HG03025 (cell line): ENCODE measurements around the gene CDC42EP3.

Experiments
- ATAC-seq: cut with Tn5 transposase; IDR thresholded peaks from one replicate; pipeline ENCODE4 v1.9.1; 2021; ENCODE audit warnings: mild to moderate bottlenecking, moderate library complexity; ENCODE audit not compliant: unreplicated experiment, low FRiP score

Gene CDC42EP3

DNA sequence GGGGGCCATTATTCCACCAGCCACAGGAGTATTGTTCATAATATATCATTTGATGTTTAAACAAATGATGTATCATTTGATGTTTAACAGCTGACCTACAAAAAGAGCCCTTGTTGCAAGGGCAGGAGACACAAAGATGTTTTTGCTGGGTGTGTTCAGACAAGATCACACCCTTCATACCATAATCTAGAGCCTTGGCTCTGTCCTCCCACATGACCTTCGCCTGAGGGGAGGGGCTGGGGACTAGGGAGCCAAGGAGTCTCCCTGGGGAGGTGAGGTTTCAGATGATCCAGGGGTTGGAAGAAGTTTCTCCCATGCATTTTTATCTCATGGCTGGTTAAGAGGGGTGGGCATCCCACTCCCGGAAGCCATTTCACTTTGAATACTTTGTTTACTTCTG is 33.5 kb downstream of the CDC42EP3 start:
- ATAC-seq: no peak

DNA sequence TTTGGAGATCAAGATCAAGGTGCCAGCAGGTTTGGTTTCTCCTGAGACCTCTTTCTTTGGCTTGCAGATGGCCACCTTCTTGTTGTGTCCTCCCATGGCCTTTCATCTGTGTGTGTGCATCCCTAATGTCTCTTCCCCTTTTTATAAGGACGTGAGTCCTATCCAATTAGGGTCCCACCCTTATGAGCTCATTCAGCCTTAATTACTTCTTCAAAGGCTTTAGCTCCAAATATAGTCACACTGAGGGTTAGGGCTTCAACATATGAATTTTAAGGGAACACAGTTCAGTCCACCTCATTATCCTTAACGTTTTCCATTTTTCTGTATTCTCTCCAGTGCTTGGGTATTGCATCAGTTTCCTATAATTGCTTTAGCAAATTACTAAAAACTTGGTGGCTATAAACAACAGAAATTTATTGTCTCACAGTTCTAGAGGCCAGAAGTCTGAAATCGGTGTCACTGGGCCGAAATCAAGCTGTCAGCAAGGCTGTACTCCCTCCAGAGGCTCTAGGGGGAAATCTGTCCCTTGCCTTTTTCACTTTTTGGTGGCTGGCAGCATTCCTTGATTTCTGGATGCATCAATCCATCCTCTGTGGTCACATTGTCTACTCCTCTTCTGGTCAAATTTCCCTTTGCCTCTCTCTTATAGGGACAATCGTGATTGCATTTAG is 34.1 kb downstream of the CDC42EP3 start:
- no peak for ATAC-seq

DNA sequence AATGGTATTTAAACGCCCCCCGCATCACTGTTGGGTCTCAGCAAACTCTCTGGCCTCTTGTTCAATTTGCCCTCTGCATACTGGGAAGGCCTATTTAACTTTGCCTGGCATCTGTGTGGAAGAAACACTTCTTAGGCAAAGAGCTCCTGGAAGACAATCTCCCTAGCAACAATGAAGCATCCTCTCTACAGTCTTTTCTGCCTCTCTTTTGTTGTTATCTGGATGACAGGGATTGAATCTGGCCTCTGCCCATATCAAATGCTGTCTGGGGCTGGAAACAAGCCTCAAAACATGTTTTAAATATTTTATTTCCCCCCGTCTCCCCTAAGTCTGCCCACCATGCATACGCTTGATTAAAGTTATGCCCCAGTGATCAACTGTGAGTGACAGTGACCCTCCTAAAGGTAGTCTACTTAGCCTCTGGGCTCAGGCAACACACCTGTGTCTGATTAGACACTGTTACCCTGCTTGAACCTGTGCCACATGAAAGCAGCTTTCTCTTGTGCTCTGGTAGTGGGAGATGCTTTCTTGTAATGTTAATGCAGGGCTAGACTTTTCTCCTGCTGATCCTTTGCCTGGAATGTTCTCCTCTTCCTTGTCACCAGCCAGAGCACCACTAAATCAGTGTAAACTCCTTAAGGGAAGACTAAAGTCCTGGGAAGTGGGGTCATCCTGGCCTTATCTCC is 34.9 kb downstream of the CDC42EP3 start:
- ATAC-seq: no peak

DNA sequence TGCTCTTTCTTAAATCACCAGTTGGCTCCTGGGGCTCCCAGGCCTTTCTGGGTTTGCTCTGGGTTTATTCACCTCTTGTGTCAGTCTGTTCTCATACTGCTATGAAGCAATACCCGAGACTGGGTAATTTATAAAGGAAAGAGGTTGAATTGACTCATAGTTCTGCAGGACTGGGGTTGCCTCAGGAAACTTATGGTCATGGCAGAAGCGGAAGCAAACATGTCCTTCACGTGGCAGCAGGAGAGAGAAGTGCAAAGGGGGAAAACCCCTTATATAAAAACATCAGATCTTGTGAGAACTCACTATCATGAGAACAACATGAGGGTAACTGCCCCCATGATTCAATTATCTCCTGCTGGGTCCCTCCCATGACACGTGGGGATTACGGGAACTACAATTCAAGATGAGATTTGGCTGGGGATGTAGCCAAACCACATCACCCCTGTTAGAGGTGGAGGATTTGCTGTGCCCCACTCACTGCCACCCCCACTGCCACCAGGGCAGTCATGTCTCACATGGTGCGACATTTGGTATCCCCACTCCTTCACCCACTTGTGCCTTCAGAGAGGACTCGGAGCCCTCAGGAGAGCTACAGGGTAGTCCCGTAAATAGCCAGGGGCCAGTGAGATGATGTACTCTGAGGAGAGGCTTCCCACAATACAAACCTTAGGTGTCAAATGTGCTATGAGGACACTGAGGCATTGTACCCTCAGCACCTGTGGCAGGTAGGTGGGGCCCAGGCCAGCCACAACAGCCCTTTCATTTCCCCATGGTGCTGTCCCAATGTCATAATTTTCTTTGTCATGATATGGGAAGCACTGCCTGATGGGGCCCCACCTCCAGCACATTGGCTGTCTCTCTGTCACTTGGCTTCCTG is 35.7 kb downstream of the CDC42EP3 start:
- peak; percentile 73 for ATAC-seq

DNA sequence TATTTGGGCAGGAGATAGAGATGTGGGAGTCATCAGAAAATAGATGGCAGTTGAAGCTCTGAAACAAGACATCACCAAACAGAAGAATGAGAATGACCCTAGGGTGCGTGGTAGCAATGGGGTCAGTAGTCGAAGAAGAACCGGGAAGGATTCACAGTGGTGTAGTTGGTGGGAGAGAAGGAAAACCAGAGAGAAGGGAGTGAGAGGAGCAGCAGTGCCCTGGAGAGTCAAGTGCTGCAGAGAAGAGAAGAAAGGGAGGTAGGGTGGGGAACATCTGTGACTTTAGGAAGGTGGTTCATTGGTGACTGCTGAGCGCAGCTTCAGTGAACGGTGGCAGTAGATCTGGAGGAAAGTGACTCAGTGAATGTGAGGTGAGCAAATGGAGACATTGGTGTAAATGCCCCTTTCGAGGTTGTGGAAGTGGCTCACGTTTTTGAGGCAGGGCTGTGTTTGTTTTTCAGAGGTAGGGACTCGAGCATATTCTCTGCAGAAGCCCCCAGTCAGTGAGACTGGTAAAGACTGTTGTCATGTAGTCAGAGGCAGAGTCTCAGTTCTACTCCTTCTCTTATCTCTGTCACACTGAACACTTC is 36.4 kb downstream of the CDC42EP3 start:
- no peak for ATAC-seq

DNA sequence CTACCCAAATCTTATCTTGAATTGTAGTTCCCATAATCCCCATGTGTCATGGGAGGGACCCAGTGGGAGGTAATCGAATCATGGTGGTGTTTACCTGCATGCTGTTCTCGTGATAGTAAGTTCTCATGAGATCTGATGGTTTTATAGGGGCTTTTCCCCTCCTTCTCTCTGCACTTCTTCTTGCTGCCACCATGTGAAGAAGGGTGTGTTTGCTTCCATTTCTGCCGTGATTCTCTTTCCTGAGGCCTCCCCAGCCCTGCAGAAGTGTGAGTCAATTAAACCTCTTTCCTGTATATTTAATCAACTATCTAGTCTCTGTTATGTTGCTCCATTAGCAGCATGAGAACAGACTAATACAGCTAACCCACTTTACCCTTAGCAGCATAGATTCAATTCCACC is 37.6 kb downstream of the CDC42EP3 start:
- ATAC-seq: no peak

DNA sequence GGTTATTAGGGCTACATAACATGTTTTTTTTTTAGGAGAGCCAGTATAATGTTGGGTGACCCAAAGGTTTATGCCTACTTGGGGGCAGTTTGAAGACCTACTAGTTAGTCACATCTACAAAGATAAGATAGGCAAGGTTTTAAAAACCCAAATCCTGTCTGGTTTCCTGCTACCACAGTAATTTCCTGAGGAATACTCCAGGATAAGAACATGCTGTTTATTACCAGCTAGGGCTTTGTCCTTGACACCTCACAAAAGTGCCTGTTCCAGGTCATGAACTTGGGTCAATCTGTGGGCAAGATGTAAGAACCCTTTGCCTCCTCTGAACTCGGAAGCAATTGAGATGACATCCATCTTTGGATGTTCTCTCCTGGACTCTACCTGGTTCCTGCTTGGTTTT is 38.2 kb downstream of the CDC42EP3 start:
- ATAC-seq: no peak

DNA sequence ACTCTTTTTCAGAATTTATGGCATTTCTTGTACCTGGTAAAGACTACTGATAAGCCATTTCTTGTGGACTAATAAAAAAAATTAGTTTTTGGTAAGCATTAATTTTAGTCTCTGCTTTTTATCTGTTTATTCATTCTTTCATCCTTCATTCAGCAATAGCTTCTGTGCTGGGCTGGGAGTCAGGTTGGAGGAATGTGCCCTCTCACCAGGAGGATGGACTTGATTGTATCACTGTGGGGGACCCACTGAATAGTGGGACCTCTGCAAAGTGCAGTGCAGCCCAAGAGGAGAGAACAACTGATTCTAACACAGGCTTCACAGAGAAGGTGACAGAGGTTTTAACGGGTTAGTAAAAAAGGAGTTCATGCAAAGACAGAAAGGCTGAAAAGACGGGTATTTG is 39.1 kb downstream of the CDC42EP3 start:
- no peak for ATAC-seq

DNA sequence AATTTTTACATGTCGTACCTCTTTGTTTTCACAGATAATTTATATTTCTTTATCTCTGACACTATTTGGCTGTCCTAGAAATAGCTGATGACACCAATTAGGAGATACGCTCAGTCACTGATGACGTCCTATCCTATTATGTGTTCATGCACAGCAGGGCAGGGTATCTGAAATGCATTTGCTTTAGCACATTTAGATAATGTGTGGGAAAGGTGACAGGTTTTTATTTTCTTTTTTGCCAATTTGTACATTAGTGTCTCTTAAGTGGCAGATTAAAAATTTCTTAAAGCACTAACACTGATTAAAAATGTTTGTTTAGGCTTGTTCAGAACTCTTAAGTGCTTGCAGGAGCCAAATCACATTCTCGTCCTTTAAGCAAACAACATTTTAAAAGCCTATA is 39.7 kb downstream of the CDC42EP3 start:
- ATAC-seq: no peak

DNA sequence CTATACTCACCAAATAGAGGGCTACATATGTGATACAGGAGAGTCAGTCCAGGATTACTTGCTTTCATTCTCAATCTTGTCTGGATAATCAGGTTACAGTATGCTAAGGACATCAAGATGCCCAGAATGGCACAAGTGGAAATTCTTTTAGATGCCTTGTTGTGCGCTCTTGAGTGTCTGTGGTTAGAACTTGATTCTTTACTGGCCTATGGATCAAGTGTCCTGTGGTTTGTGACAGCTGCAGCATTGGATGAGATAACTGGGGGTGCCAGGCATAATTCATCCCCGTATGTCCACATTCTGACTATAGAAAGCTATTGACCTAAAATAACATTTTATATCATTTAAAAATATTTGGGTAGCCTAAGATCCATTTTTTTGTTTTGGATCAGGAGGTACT is 40.1 kb downstream of the CDC42EP3 start:
- no peak for ATAC-seq

DNA sequence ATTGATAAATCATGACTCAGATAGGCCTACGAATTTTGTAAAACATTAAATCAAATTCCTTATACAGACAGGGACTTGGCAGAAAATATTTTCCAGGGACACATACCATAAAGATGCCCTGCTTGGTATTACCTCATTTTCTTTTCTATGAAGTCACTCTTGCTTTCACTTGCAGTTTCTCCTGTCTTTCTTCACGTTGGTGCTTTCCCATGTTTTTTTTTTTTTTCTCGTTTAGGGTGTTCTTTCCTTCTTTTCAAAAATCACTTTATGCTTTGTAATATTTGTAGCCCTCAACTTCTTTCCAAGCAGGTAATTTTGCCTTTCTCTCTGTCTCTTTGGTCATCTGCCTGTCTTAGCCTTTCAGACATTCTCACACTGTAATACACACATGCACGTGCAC is 40.7 kb downstream of the CDC42EP3 start:
- ATAC-seq: no peak

DNA sequence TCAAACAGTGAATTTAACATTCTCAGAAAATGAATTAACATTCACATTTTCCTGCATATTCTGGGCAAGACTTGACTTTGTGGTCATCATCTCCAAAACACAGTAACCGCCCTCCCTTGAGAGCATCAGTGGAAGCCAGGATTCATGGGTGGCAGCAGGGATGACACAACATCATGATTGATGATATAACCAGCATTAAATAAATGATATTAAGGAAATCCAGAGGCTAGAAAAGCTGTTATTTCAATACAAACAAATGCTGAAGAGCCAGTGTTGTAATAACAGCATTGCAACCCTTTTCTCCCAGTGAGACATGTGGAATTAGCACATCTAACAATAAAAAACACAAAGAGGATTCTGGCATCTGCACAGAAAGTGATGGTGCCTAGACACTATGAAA is 41.1 kb downstream of the CDC42EP3 start:
- no peak for ATAC-seq

DNA sequence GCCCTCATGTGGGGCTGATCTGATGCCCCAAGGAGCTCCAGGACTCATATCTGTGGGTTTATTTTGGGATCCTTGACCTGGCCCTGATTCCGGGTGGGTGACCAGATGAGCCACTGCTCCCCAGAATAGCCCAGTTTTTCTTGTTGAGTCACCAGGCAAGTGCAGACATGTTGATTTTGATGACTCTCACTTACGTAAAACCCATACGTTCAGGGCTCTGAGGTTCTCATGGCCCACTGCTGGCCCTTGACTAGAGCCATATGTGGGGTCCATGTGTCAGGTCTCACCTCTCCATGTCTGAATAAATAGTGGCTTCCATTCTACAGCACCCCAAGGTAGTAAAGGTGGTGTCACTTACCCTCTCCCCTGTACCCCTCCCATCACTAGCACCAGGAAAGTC is 41.9 kb downstream of the CDC42EP3 start:
- ATAC-seq: no peak

DNA sequence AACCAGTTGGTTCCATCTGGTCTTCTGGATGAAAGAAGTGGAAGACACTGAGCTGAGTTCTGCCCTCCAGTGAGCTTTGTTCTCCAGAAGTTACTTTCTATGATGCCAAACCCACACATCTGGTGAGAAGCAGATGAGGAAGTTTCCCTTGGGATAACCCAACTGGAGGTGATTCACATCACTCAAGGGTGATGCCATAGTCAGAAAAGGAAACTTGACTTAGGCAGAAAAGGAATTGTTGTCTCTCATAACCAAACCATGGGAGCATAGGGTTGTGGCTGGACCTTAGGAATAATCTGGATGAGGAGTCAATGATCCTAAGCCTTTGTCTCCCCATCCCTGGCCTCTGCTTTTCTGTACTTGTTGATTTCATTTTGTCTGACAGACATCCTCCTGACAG is 43.7 kb downstream of the CDC42EP3 start:
- no peak for ATAC-seq

DNA sequence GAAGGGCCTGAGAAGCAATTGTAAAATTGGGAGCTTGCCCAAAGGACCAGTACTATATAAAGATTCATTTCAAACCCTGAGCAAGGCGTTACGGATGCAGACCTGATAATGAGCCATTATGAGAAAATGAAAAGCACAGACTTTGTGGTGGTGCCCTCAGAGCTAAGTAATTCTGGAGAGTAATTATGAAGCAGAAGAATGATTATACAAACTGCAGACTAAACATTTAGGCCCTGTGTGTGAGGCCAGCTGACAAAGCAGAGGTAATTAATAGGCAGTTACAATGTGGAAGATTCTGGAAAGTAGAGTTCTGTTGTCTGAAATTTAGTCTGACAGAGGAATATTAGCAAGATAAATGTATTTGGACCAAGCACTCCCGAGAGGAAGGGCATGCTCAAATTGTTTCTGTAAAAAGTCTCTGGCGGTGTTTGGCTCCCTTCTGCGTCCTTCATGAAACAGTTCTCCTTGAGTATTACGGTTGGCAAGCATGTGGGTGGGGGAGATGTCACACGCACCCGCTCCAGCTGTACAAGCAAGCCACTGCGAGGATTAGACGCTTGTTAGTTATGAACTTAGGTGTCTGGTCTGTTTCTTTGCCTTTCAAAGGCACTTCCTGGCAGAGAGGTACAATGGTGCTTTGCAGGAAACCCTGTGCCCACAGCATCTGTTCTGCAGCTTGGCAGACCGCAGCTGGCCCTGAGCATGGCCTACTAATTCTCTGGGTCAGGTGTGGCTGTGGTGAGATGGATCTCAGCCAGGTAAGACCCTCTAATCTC is 45.5 kb downstream of the CDC42EP3 start:
- ATAC-seq: no peak

DNA sequence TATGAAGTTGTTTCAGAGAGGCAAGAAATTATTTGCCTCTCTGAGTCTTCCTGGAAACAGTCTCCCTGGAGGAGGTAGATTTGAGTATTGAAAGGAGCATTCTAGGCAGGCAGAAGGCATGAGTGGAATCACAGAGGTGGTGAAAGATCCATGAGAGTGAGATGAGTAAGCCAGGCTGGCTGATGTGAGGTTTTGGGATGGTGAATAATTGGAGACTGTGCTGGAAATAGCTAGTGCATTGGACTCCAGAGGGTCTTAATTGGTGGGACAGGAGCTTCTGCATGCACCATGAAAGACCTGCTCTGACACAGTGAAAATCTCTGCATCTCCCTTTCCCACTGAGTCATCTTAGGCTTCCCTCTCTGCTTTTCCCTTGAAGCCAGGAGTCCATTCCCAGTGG is 46.3 kb downstream of the CDC42EP3 start:
- no peak for ATAC-seq

DNA sequence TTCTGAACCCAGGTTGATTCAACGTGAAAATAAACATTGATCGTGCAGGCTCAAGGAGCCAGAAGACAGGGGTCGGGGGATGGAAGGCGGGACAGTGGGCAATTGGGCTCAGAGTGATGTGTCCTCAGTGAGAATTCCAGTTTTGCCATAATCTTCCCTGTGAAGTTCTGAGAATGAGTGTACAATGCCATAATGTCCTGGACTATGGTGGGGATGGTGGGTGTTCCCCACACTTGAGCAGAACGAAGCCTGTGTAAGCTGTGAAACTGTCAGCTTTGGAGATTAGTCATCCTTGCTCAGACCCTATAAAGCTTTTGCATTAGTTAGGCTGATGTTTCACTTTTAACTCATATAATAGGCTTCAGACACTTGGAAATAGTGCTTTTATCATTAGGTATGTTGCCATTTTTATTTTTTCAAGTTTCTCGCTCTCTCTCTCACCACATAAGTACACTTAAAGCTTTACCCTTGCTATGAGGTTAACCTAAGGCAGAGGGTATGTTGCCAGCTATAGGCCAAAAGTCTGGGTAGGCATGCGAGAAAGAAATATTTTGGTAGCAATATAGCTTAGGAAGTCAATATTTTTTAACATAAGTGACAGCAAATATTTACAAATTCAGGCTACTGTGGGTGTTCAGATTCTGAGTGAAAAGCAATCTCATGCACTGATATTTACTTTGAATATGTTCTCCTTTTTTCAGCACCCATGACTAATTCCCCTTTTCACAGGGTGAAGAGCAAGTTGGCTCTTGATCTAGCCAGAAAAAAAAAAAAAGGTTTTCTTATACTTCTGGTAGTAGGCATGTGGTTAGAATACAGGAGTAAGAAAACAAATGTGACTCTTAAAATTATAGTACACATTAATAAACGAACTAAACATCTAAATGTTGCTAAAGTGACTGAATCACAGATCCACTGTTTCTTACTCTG is 47.2 kb downstream of the CDC42EP3 start:
- ATAC-seq: peak; percentile 78

DNA sequence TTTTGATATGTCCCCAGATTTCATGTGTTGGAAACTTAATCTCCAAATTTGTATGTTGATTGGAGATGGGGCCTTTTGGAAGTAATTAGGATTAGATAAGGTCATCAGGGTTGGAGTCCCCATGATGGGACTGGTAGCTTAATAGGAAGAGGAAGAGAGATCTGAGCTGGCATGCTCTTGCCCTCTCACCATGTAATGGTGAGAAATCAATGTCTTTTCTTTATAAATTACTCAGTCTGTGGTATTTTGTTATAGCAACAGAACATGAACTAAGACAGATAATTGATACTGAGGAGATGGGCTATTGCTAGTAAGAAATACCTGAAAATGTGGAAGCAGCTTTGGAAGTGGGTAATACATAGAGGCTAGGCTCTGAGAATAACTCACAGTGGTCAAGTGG is 48.0 kb downstream of the CDC42EP3 start:
- no peak for ATAC-seq

DNA sequence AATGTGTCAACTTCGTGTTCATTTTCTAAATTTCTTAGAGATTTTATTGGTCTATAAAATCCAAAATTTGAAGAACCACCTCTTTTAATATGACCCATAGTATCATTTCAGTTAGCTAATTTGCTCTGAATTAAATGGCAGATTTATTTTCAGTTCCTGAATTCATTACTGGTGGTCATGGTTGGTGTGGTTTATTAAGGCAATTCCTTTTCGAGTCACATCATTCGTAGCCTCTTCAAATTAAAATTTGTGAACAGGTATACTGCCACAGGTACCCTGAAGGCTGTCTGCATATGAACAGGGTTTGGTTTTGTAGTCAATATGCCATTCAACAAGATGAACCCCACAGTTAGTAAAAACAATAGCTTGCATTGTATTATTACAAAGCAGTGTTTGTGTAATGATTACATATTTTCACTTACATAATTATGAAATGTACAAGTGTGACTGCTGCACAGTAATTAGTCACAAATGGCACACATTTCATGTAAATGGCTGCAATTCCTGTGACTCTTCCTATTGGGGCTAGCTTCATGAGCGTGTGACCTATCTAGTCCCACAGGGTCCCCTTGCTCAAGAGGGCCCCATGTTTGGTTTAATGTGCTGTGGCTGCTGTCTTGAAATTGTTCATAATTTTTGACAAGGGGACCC is 48.9 kb downstream of the CDC42EP3 start:
- no peak for ATAC-seq
